A549 treated with CpdA at 1 μM for 4 hours (cell line): ENCODE results near the gene LIG4. TPM values are rescaled to one million over a fixed set of nuclear protein-coding genes. Genes with fewer than 3 reads are reported as not detected.

Source experiments
- total RNA-seq: library from RNA; stranded (reverse); fragments of 200-300 nt; extraction: Qiagen RNA extraction; gene quantifications from 5 replicates; pipeline ENCODE4 v1.2.3, GENCODE V29; 2022; ENCODE audit warnings: low read depth

The LIG4 gene
- 4.1 to 5.2 TPM (median 4.5 TPM) in 5 replicates for total RNA-seq

GRCh38 chr13:108215436-108215835 is at the start of gene LIG4:
LIG4 (minus strand) TSS chr13:108215536; CDS start chr13:108211268, 4,268 bp downstream.

GRCh38 chr13:108218044-108218974 is 3.0 kb upstream of the LIG4 start, which contains the start of gene ABHD13:
ABHD13 (plus strand) TSS chr13:108218392; CDS start chr13:108229219, 10,827 bp downstream.

Other genes starting within 250 kb of the LIG4 start
- 3.9 to 5.2 TPM (median 4.4 TPM) in 5 replicates for gene ABHD13, start 2.9 kb upstream of the LIG4 start, total RNA-seq
- 0.09 TPM in 1 of 5 replicates, not detected in the others for gene TNFSF13B, start 54.2 kb upstream of the LIG4 start, total RNA-seq